ENCODE results near the gene DCAF12.

DNA sequence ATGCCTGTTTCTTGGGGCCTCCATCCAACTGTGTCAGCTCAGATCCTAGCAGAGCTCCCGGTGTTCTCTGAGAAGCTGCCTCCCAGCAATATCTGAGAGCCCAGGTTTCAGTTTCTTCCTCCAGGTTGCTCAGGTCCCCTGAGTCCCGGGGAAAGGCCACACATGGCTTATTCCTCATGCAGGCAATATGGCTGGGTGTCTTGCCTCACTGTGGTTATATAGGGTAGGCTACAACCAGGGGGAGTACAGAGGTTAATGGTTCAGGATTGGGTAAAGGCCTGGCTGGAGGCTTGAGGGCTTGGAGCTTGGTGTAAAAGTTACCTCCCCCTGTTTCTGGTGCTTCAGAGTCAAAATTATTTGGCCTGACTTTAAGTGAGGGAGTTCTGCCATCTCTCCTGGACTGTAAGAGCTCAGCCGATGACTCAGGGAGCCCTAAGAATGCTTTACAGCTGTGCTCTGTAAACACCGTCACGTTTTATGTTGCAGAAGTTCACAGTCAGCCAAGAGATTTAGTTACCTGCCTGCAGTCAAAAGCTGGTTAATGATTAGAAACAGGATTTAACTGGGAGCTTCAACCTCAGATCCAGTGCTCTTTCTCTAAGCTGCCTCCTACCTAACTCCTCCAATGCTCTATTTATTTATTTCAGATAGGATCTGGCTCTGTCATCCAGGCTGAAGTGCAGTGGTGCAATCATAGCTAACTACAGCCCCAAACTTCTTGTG lies 53.5 kb downstream of the DCAF12 start:
- TF ChIP-seq POLR2AphosphoS5 (IDR thresholded peaks at IDR 0.05; ENCODE audit: low read depth, low read length) (no peak), POLR2A (IDR thresholded peaks at IDR 0.05; ENCODE audit: borderline replicate concordance, extremely low read depth, insufficient read depth, insufficient read length) (no peak), SRF (IDR thresholded peaks at IDR 0.05; ENCODE audit: low read depth) (no peak)
- TF ChIP-seq, protein P1, sequence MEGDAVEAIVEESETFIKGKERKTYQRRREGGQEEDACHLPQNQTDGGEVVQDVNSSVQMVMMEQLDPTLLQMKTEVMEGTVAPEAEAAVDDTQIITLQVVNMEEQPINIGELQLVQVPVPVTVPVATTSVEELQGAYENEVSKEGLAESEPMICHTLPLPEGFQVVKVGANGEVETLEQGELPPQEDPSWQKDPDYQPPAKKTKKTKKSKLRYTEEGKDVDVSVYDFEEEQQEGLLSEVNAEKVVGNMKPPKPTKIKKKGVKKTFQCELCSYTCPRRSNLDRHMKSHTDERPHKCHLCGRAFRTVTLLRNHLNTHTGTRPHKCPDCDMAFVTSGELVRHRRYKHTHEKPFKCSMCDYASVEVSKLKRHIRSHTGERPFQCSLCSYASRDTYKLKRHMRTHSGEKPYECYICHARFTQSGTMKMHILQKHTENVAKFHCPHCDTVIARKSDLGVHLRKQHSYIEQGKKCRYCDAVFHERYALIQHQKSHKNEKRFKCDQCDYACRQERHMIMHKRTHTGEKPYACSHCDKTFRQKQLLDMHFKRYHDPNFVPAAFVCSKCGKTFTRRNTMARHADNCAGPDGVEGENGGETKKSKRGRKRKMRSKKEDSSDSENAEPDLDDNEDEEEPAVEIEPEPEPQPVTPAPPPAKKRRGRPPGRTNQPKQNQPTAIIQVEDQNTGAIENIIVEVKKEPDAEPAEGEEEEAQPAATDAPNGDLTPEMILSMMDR (IDR thresholded peaks at IDR 0.05 in 2 of 3, conservative IDR thresholded peaks at IDR 0.05 in 1 of 3; ENCODE audit: borderline replicate concordance in 1 of 3, insufficient read depth in 1 of 3, low read depth in 2 of 3, low read length in 2 of 3): no peak
